ENCODE data around the gene UNC13B.

UNC13B gene

GRCh38 chr9:35280399-35280798 lies 118.6 kb downstream of the UNC13B start:
- DNase-seq, result no peak

- no peak for DNase-seq
Measured at GRCh38 chr9:35285731-35286130, 123.9 kb downstream of the UNC13B start.

- DNase-seq, result no peak
Measured at GRCh38 chr9:35286381-35286780, 124.6 kb downstream of the UNC13B start.

- DNase-seq, result no peak
Measured at GRCh38 chr9:35287987-35288632, 126.3 kb downstream of the UNC13B start.

GRCh38 chr9:35288778-35289177 lies 127.0 kb downstream of the UNC13B start:
- DNase-seq, result no peak

- DNase-seq, result no peak
Measured at GRCh38 chr9:35293376-35293964, 131.7 kb downstream of the UNC13B start.

- no peak for DNase-seq
Measured at GRCh38 chr9:35294066-35294465, 132.3 kb downstream of the UNC13B start.

- DNase-seq, result no peak
Measured at GRCh38 chr9:35294556-35294955, 132.7 kb downstream of the UNC13B start.

- DNase-seq, result no peak
Measured at GRCh38 chr9:35295369-35296036, 133.7 kb downstream of the UNC13B start.

GRCh38 chr9:35303567-35303966 lies 141.8 kb downstream of the UNC13B start:
- no peak for DNase-seq

GRCh38 chr9:35306283-35306682 lies 144.5 kb downstream of the UNC13B start:
- DNase-seq, result no peak

- no peak for DNase-seq
Measured at GRCh38 chr9:35308316-35308715, 146.5 kb downstream of the UNC13B start.

- DNase-seq, result no peak
Measured at GRCh38 chr9:35311891-35312639, 150.3 kb downstream of the UNC13B start.

- no peak for DNase-seq
Measured at GRCh38 chr9:35313460-35313859, 151.7 kb downstream of the UNC13B start.

- DNase-seq, result no peak
Measured at GRCh38 chr9:35313916-35314315, 152.1 kb downstream of the UNC13B start.

- DNase-seq, result no peak
Measured at GRCh38 chr9:35318741-35319140, 156.9 kb downstream of the UNC13B start.

GRCh38 chr9:35322075-35322885 lies 160.5 kb downstream of the UNC13B start:
- no peak for DNase-seq

GRCh38 chr9:35324966-35325365 lies 163.2 kb downstream of the UNC13B start:
- no peak for DNase-seq

GRCh38 chr9:35333551-35333950 lies 171.7 kb downstream of the UNC13B start:
- DNase-seq, result no peak

- DNase-seq, result no peak
Measured at GRCh38 chr9:35335164-35335563, 173.4 kb downstream of the UNC13B start.

GRCh38 chr9:35338086-35338485 lies 176.3 kb downstream of the UNC13B start:
- no peak for DNase-seq

GRCh38 chr9:35338561-35339274 lies 176.9 kb downstream of the UNC13B start:
- no peak for DNase-seq
